ENCODE data around the gene LINC01488. TPM values are rescaled to one million over a fixed set of nuclear protein-coding genes. Genes with fewer than 3 reads are reported as not detected.

Gene LINC01488
- total RNA-seq, 1 experiment from 2014 or later: not detected

GRCh38 chr11:69479591-69480271 is 1.7 kb upstream of the LINC01488 start:
- DNase-seq (ENCODE audit: low read depth): no peak

- DNase-seq (ENCODE audit: low read depth): no peak
Measured at GRCh38 chr11:69480547-69481392, 693 bp upstream of the LINC01488 start.

GRCh38 chr11:69482322-69482721 is 859 bp downstream of the LINC01488 start:
- DNase-seq (ENCODE audit: low read depth): no peak

GRCh38 chr11:69483170-69483569 is 1.7 kb downstream of the LINC01488 start:
- DNase-seq (ENCODE audit: low read depth): no peak

- DNase-seq (ENCODE audit: low read depth): no peak
Measured at GRCh38 chr11:69483691-69484426, 2.4 kb downstream of the LINC01488 start.

GRCh38 chr11:69484427-69485259 is 3.2 kb downstream of the LINC01488 start:
- DNase-seq (ENCODE audit: low read depth): no peak

- no peak for DNase-seq (ENCODE audit: low read depth)
Measured at GRCh38 chr11:69485337-69486041, 4.0 kb downstream of the LINC01488 start.

GRCh38 chr11:69486056-69486772 is 4.8 kb downstream of the LINC01488 start:
- no peak for DNase-seq (ENCODE audit: low read depth)

GRCh38 chr11:69486773-69487291 is 5.4 kb downstream of the LINC01488 start:
- no peak for DNase-seq (ENCODE audit: low read depth)

- no peak for DNase-seq (ENCODE audit: low read depth)
Measured at GRCh38 chr11:69487391-69487790, 5.9 kb downstream of the LINC01488 start.

GRCh38 chr11:69487849-69488542 is 6.5 kb downstream of the LINC01488 start:
- DNase-seq (ENCODE audit: low read depth): no peak

GRCh38 chr11:69488543-69488940 is 7.1 kb downstream of the LINC01488 start:
- no peak for DNase-seq (ENCODE audit: low read depth)

GRCh38 chr11:69489031-69489745 is 7.7 kb downstream of the LINC01488 start:
- DNase-seq (ENCODE audit: low read depth): no peak

GRCh38 chr11:69489746-69490365 is 8.4 kb downstream of the LINC01488 start:
- DNase-seq (ENCODE audit: low read depth): no peak

- DNase-seq (ENCODE audit: low read depth): no peak
Measured at GRCh38 chr11:69490516-69490915, 9.1 kb downstream of the LINC01488 start.

- no peak for DNase-seq (ENCODE audit: low read depth)
Measured at GRCh38 chr11:69491071-69492031, 9.9 kb downstream of the LINC01488 start.

Data from Daoy (cell line).